Head of caudate nucleus (tissue), 42 donors: ENCODE data around the gene PYGM.

ENCODE experiments used
- DNase-seq, 42 donors: peaks; one replicate each; pipeline versions ENCODE4 v3.0.0 to v3.0.0-alpha.2; 2020 to 2021; ENCODE audit warnings: mixed read lengths in 7 of 42
- intact Hi-C: fragments of 100-400 bp; cut with DNase I; formaldehyde crosslinking; loops from one replicate; pipeline ENCODE4 v1.15.0; 2022

The PYGM gene

DNA sequence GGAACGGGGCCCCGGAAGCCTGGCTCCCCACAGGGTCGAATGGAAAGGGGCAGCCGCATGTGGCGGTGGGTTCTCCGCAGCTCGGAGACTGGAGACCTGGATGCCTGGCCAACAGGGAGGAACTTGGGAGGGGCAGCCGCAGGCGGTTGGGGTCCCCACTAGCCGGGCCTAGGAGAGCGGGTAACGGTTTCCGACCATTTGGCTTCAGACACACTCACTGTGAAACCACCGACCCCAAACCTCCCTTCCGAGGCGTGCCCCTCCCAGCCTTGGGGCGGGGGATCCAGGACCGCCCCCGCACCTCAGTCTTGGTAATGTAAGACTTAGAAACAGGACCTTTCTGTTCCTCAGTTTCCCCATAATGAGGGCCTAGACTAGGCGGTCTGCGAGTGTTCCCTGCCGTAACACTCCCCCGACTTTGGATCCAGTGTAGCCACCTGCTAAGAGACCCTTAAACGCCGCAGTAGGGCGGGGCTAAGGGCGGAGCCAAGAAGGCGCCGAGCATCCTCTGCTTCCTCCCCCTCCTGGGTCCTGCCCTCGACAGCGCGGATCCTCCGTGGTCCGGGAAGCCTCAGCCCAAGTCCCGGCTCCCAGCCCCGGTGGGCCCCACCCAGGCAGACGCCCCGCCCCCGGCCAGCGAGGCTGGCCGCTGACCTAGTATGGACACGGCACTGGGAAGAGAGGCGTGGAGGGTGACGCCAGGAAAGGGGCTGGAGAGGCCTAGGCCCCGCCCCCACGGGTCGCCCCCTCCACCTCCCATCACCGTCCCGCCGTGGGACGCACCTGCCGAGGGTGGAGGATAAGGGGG lies 14.0 kb downstream of the PYGM start:
- DNase-seq = peak in 41 of 42 donors; percentile 39 to 82 (median 67)
- intact Hi-C loops = no loop called here

- intact Hi-C loops = no loop called here
- DNase-seq = peak in 32 of 42 donors; percentile 25 to 76 (median 58)
These were observed 14.6 kb downstream of the PYGM start for GRCh38 chr11:64745189-64745520.

- intact Hi-C loops = no loop called here
- DNase-seq = no peak
These were observed 15.1 kb downstream of the PYGM start for GRCh38 chr11:64744544-64745188.

DNA sequence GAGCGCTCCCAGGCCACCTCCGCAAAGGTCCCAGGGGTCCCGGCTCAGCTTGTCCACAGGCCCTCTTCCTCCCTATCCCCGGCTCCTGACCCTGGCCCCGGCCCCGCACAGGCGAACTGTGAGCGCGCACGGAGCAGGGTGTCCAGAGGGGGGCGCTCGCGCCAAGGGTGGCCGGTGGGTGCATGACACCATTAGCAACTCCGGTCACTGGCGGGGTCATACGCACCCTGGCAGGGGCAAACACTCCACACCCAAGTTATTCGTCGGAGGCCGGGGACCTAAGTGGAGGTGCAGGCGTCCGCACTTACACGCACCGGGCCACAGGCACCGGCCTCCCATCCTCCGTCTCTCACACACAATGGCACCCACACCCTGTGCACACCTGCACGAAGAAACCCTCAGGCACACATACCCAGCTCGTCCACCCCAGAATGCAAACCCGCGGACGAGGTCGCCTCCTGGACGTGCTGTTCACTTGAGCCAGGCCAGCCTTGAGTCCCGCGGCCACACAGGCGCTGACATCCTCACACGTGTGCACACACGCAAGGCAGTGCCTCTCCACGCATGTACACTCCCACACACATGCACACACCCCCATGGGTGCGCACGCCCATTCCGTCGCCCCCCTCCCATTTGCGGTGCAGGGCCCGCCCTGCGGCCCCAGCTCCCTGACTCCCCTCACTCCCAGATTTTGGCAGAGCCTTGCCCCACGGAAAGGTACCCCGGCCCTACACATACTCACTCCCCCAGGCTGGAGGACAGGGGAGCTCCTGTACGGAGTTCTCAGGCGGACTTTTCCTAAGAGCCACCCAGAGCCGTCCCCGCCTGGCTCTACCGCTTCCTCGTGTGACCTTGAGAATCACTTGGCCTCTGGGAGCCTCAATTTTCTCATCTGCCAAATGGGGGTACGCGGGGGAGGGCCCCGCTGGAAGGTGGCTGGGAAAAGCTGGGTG lies 15.9 kb downstream of the PYGM start, which contains the start of gene RASGRP2:
TSS of gene RASGRP2 (minus strand) at position 552 of the 953 bp plus-strand sequence. CDS start 1,276 bp downstream, outside the sequence.
- intact Hi-C loops = no loop called here
- peak in 41 of 42 donors; percentile 39 to 89 (median 78) for DNase-seq

DNA sequence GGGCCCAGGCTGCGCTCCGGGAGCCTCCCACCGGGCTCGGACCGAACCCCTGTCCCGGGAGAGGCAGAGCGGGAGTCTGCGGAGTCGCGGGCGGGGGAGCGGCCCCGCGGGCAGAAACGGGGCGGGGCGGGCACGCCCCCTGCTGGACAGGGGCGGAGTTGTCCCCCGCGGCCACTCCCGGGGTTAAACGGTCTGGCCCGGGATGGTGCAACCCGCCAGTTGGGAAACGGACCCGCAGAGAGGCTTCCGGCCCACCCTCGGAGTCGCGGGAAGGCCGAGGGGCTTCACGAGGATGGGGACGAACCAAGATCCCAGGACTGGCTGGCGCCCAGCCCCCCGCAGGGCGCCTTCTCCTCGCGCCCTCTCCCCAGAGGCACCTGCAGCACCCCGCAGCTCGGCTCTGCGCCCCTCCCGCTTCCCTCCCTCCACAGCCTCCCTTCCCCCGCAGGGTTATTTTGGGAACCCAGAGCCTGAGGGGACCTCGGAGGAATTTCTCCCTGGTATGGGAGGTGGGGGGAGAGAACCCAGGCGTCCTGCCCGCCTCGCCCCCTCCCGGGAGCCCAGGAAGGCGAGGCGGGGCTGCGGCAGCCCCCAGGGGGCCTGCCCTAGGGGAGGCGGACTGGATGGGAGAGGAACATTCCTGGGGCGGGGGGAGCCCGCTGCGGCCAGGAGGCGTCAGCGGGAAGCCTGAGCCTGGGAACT lies 16.7 kb downstream of the PYGM start:
- intact Hi-C loops = no loop called here
- DNase-seq = peak in 37 of 42 donors; percentile 37 to 87 (median 66)

- intact Hi-C loops = no loop called here
These were observed 17.5 kb downstream of the PYGM start for GRCh38 chr11:64742087-64742888.

GRCh38 chr11:64741375-64742086 lies 18.2 kb downstream of the PYGM start:
- peak in 37 of 42 donors; percentile 38 to 90 (median 69) for DNase-seq
- intact Hi-C loops = no loop called here

More at GRCh38 chr11:64742087-64742888, 17.5 kb downstream of the PYGM start:
- peak in 8 of 42 donors; percentile 16 to 57 (median 49) for DNase-seq

DNA sequence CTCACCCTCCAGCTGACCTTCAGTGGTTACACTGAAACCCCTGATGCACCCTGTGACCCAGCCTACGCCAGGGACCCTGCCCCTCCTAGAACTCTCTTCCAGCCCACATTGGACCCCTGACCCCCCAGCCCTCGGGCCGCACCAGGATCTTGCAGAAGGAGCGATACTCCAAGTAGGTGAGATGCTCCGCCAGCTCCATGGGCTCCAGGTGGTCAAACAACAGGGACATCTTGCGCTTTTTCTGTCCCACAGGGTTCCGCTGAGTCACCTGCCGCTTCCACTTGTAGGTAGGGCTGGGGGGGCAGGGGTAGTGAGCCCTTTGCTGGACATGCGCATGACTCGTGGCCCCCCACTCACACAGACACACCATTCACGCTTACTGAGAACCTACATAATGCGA lies 19.9 kb downstream of the PYGM start:
- intact Hi-C loops = no loop called here
- DNase-seq = no peak

DNA sequence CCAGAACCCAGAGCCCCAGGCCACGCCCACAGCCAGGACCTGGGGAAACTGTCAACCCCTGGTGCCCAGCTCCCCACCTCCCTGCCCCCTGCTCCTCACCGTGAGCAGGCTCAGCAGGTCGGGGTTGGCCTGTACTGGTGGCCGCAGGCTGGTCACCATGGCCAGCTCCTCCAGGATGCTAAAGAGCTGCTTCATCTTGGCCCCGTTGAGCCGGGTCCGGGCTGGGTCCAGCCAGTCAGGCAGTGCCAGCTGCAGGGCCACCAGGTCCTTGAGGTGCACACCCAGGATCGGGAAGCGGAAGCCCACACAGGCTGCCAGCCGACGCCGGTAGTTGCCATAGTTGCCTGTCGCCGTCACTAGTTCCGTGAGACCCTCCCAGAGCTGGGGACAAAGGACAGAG lies 23.1 kb downstream of the PYGM start:
- intact Hi-C loops = no loop called here
- no peak for DNase-seq

DNA sequence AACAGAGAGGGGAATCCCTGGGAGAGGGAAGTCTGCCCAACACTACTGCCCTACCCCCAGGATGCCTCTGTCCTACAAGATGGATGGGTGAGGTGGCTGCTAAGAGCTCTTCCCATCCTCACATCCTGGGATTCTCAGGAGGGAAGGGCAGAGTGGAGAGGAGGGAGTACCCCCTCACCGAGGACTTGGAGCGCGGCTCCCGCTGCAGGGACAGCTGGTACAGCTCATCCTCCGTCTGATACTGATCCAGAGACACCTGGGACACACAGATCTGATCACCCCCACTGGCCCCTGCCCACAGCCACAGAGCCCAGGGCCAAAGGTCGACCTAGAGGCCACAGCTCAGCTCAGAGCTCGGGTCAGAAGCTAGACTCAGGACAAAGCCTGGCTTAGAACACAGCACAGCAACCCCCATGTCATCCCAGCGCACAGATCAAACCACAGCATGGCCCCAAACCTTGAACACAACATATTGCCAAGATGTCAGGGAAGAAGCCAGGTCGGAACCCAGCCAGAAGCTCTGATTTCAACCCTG lies 24.0 kb downstream of the PYGM start:
- intact Hi-C loops = no loop called here
- DNase-seq = no peak

- intact Hi-C loops = no loop called here
- no peak for DNase-seq
These were observed 24.7 kb downstream of the PYGM start for GRCh38 chr11:64734811-64735724.

GRCh38 chr11:64731601-64732000 lies 28.2 kb downstream of the PYGM start:
- no peak for DNase-seq
- intact Hi-C loops = no loop called here

DNA sequence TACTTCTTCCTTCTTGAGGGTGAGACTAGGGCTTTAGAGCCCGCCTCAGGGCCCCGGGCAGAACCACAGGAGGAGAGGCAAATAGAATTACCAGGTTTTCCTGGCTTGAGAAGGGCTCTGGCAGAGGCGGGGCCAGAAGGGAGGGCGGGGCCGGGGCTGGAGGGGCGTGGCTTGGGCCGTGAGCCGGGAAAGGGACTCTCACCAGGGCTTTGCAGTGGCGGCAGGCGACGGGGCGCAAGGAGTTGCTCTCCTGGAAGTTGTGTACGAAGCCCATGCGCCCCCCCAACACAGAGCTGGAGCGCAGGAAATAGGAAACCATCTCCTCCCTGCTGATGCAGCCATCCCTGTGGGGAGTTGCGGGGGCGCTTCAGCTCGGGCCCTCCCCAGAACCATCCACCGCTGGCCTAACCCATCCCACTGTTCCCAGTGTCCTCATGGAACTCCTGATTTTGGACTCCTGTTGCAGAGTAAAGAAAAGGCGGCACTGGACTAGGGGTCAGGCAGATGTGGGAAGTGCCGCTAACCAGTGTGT lies 29.9 kb downstream of the PYGM start:
- no peak for DNase-seq
- intact Hi-C loops = loop anchor here (10.0 kb wide), 1 partner anchor 75 kb away; no protein-coding TSS in a partner anchor

GRCh38 chr11:64728757-64729365 lies 30.9 kb downstream of the PYGM start:
- intact Hi-C loops = loop anchor here (10.0 kb wide), 1 partner anchor 74 kb away; no protein-coding TSS in a partner anchor
- no peak for DNase-seq
